ENCODE results near the gene NEMF.
"Not testable (repeated sequence)": the region's sequence is repeated elsewhere in the genome, so short reads cannot be mapped to it uniquely, and the experiment has no call there.

The NEMF gene

GRCh38 chr14:49792618-49793017 lies 60.0 kb downstream of the NEMF start:
- Mint-ChIP-seq H3K27me3 (no peaks in the 10 kb centered on the region), H3K27ac (no peak overlapping the region), H3K4me3 (no peak overlapping the region), H3K4me1 (ENCODE audit: low read depth) (no peaks in the 10 kb centered on the region), H3K9me3 (no peaks in the 10 kb centered on the region), H3K36me3 (ENCODE audit: low read depth) (peaks cover 86% of the 10 kb centered on the region)

- Mint-ChIP-seq H3K4me1 (ENCODE audit: low read depth) (no peaks in the 10 kb centered on the region), H3K9me3 (no peaks in the 10 kb centered on the region), H3K27ac (no peak overlapping the region), H3K27me3 (no peaks in the 10 kb centered on the region), H3K36me3 (ENCODE audit: low read depth) (peaks cover 87% of the 10 kb centered on the region), H3K4me3 (no peak overlapping the region)
These were observed 66.3 kb downstream of the NEMF start for GRCh38 chr14:49786315-49786714.

GRCh38 chr14:49783394-49784014 lies 69.1 kb downstream of the NEMF start:
- no peak overlapping the region for H3K27ac Mint-ChIP-seq
- no peaks in the 10 kb centered on the region for H3K27me3 Mint-ChIP-seq
- H3K4me3 Mint-ChIP-seq = no peak overlapping the region
- H3K4me1 Mint-ChIP-seq (ENCODE audit: low read depth) = no peaks in the 10 kb centered on the region
- H3K9me3 Mint-ChIP-seq = no peaks in the 10 kb centered on the region
- H3K36me3 Mint-ChIP-seq (ENCODE audit: low read depth) = peaks cover 83% of the 10 kb centered on the region

- peaks cover 83% of the 10 kb centered on the region for H3K36me3 Mint-ChIP-seq (ENCODE audit: low read depth)
- H3K27ac Mint-ChIP-seq; H3K4me3 Mint-ChIP-seq; H3K4me1 Mint-ChIP-seq (ENCODE audit: low read depth); H3K9me3 Mint-ChIP-seq; H3K27me3 Mint-ChIP-seq: not testable (repeated sequence)
These were observed 71.5 kb downstream of the NEMF start for GRCh38 chr14:49781040-49781439.

GRCh38 chr14:49778421-49778820 lies 74.2 kb downstream of the NEMF start:
- peaks cover 3% of the 10 kb centered on the region for H3K4me1 Mint-ChIP-seq (ENCODE audit: low read depth)
- no peaks in the 10 kb centered on the region for H3K27me3 Mint-ChIP-seq
- no peaks in the 10 kb centered on the region for H3K9me3 Mint-ChIP-seq
- H3K36me3 Mint-ChIP-seq (ENCODE audit: low read depth) = peaks cover 77% of the 10 kb centered on the region
- no peak overlapping the region for H3K4me3 Mint-ChIP-seq
- H3K27ac Mint-ChIP-seq = no peak overlapping the region

- Mint-ChIP-seq H3K27me3 (no peaks in the 10 kb centered on the region), H3K4me1 (ENCODE audit: low read depth) (peaks cover 21% of the 10 kb centered on the region), H3K27ac (no peak overlapping the region), H3K36me3 (ENCODE audit: low read depth) (peaks cover 39% of the 10 kb centered on the region), H3K9me3 (no peaks in the 10 kb centered on the region), H3K4me3 (no peak overlapping the region)
These were observed 78.5 kb downstream of the NEMF start for GRCh38 chr14:49774106-49774505.

- not testable (repeated sequence) for H3K4me3 Mint-ChIP-seq, H3K27me3 Mint-ChIP-seq, H3K27ac Mint-ChIP-seq, H3K9me3 Mint-ChIP-seq
- H3K4me1 Mint-ChIP-seq (ENCODE audit: low read depth) = peaks cover 34% of the 10 kb centered on the region
- H3K36me3 Mint-ChIP-seq (ENCODE audit: low read depth) = peaks cover 23% of the 10 kb centered on the region
These were observed 80.9 kb downstream of the NEMF start for GRCh38 chr14:49771691-49772090.

GRCh38 chr14:49770212-49770817 lies 82.3 kb downstream of the NEMF start:
- Mint-ChIP-seq H3K27ac (peak overlapping the region; percentile 55), H3K4me3 (peak overlapping the region; percentile 32), H3K4me1 (ENCODE audit: low read depth) (peaks cover 35% of the 10 kb centered on the region), H3K27me3 (no peaks in the 10 kb centered on the region), H3K36me3 (ENCODE audit: low read depth) (peaks cover 15% of the 10 kb centered on the region), H3K9me3 (no peaks in the 10 kb centered on the region)

GRCh38 chr14:49769581-49770211 lies 82.9 kb downstream of the NEMF start:
- Mint-ChIP-seq H3K27ac (peak overlapping the region; percentile 99), H3K4me3 (peak overlapping the region; percentile 97), H3K27me3 (no peaks in the 10 kb centered on the region), H3K9me3 (no peaks in the 10 kb centered on the region), H3K36me3 (ENCODE audit: low read depth) (peaks cover 9% of the 10 kb centered on the region), H3K4me1 (ENCODE audit: low read depth) (peaks cover 33% of the 10 kb centered on the region)

- Mint-ChIP-seq H3K27ac (peak overlapping the region; percentile 99), H3K4me3 (peak overlapping the region; percentile 97), H3K4me1 (ENCODE audit: low read depth) (peaks cover 33% of the 10 kb centered on the region), H3K9me3 (no peaks in the 10 kb centered on the region), H3K36me3 (ENCODE audit: low read depth) (peaks cover 4% of the 10 kb centered on the region), H3K27me3 (no peaks in the 10 kb centered on the region)
These were observed 83.4 kb downstream of the NEMF start for GRCh38 chr14:49769171-49769570.

- H3K27me3 Mint-ChIP-seq = no peaks in the 10 kb centered on the region
- H3K9me3 Mint-ChIP-seq = no peaks in the 10 kb centered on the region
- H3K27ac Mint-ChIP-seq = peak overlapping the region; percentile 99
- H3K36me3 Mint-ChIP-seq (ENCODE audit: low read depth) = no peaks in the 10 kb centered on the region
- H3K4me3 Mint-ChIP-seq = peak overlapping the region; percentile 97
- peaks cover 33% of the 10 kb centered on the region for H3K4me1 Mint-ChIP-seq (ENCODE audit: low read depth)
These were observed 84.1 kb downstream of the NEMF start for GRCh38 chr14:49768301-49769121.

- peaks cover 33% of the 10 kb centered on the region for H3K4me1 Mint-ChIP-seq (ENCODE audit: low read depth)
- H3K36me3 Mint-ChIP-seq (ENCODE audit: low read depth) = no peaks in the 10 kb centered on the region
- H3K27me3 Mint-ChIP-seq = no peaks in the 10 kb centered on the region
These were observed 84.9 kb downstream of the NEMF start, which contains the start of gene KLHDC2 for GRCh38 chr14:49767571-49768300. KLHDC2 (plus strand) TSS chr14:49768153; CDS start chr14:49768469, 316 bp downstream.

GRCh38 chr14:49767270-49767570 lies 85.4 kb downstream of the NEMF start:
- Mint-ChIP-seq H3K27ac (peak overlapping the region; percentile 100), H3K4me1 (ENCODE audit: low read depth) (peaks cover 33% of the 10 kb centered on the region), H3K36me3 (ENCODE audit: low read depth) (no peaks in the 10 kb centered on the region), H3K4me3 (peak overlapping the region; percentile 97), H3K27me3 (no peaks in the 10 kb centered on the region), H3K9me3 (no peaks in the 10 kb centered on the region)

More at GRCh38 chr14:49767571-49768300, 84.9 kb downstream of the NEMF start, which contains the start of gene KLHDC2:
- Mint-ChIP-seq H3K9me3 (no peaks in the 10 kb centered on the region), H3K4me3 (peak within 1 kb of the TSS; percentile 97), H3K27ac (peak within 1 kb of the TSS; percentile 100)

- Mint-ChIP-seq H3K4me1 (ENCODE audit: low read depth) (peaks cover 33% of the 10 kb centered on the region), H3K36me3 (ENCODE audit: low read depth) (no peaks in the 10 kb centered on the region), H3K27ac (peak overlapping the region; percentile 100), H3K4me3 (peak overlapping the region; percentile 97), H3K27me3 (no peaks in the 10 kb centered on the region), H3K9me3 (no peaks in the 10 kb centered on the region)
These were observed 85.7 kb downstream of the NEMF start for GRCh38 chr14:49766839-49767238.
